ENCODE results near the gene LMOD1.
A peak's percentile ranks its signal among the peaks of the same experiment; 100 is the strongest.

The LMOD1 gene

DNA sequence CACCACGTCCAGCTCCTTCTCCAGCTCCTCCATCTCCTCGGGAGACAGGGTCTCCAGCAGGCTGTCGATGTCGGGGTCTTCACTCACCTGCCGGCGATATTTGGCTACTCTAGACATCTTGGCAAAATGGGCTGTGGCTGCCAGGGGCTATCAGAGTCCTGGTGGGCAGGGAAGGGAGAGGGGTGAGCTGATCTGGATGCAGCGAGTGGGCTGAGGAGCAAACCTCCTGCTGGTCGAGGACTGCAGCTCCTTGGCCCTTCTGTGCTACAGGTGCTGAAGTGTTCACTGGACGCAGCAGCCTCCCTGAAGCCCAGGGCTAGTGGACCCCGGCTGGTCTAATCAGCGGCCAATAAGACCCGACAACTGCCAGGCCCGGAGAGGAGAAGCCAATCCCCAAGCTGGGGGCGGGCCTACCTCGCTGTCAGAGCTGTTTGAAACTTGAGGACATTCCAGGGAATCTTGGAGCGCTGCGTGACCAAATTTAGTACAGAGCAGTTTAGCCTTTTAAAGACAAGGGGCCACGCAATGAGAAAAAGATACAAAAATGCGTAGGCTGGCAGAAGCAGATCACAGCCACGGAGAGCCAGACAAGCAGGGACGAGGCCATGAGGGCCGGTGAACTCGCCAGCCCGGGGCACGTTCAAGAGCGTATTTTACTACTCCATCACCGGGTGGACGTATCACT is at the start of gene LMOD1:
Gene LMOD1, minus strand, starts transcription at position 325 of the 685 bp plus-strand sequence. Its CDS starts 208 bp downstream, at position 117.
- H3K27me3 ChIP-seq (ENCODE audit: control insufficient read depth, insufficient read depth, low read length), result peaks cover 28% of the 10 kb centered on the region
- H3K27ac ChIP-seq (ENCODE audit: low read length), result no peak within 1 kb of the TSS
- H3K4me1 ChIP-seq (ENCODE audit: control insufficient read depth, low read depth, low read length), result peaks cover 11% of the 10 kb centered on the region
- H3K36me3 ChIP-seq (ENCODE audit: control insufficient read depth, low read depth, low read length), result no peaks in the 10 kb centered on the region
- no peaks in the 10 kb centered on the region for H3K9me3 ChIP-seq (ENCODE audit: control insufficient read depth, low read depth, low read length)
- peak within 1 kb of the TSS; percentile 69 for H3K4me3 ChIP-seq (ENCODE audit: low read length)
- no peak within 1 kb of the TSS for H3K9ac ChIP-seq (ENCODE audit: low read length)

DNA sequence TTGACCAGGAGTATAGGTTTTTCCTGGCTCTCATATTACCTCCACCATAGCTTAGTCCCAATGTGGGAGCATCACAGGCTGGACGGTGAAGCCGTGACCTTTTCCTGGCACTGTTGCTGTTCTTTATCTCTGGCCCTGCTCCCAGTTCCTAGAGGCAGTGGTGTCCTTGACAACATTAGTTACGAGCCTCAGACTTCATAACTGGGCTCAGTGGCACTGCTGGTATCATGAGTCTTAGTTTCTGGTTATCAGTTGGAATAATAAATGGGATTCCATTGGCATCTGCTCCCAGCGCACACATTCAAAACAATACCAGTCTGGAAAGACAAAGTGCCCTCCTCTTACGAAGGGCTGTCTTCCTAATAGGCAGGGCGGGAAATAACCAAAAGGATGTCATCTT is 44.1 kb upstream of the LMOD1 start:
- H3K27me3 ChIP-seq (ENCODE audit: control insufficient read depth, insufficient read depth, low read length), result no peaks in the 10 kb centered on the region
- no peak overlapping the region for H3K9ac ChIP-seq (ENCODE audit: low read length)
- H3K4me1 ChIP-seq (ENCODE audit: control insufficient read depth, low read depth, low read length), result no peaks in the 10 kb centered on the region
- H3K27ac ChIP-seq (ENCODE audit: low read length), result no peak overlapping the region
- H3K9me3 ChIP-seq (ENCODE audit: control insufficient read depth, low read depth, low read length), result no peaks in the 10 kb centered on the region
- H3K36me3 ChIP-seq (ENCODE audit: control insufficient read depth, low read depth, low read length), result peaks cover 36% of the 10 kb centered on the region
- H3K4me3 ChIP-seq (ENCODE audit: low read length), result no peak overlapping the region

DNA sequence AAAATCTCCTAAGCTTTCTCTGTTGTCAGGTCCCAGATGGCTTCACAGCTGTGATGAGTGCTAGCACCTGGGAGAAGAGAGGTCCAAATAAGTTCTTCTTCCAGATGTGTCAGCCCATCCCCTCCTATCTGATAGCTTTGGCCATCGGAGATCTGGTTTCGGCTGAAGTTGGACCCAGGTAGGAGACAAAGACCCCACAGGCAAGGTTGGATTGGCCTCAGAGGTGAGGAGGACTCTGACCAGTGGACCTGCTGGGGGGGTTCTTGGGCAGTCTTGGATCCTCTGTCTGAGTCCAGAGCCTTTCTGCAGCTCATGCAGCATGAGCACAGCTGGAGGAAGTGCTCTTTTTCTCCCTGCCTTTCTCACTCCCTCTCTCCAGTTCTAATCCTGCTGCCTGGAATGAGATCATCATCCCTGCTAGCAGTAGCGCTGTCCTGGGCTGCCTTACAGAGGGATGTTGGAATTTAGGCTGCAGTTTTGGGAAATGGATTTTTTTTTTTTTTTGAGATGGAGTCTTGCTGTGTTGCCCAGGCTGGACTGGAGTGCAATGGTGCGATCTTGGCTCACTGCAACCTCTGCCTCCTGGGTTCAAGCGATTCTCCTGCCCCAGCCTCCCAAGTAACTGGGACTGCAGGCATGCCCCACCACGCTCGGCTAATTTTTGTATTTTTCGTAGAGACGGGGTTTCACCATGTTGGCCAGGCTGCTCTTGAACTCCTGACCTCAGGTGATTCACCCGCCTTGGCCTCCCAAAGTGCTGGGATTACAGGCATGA is 43.2 kb upstream of the LMOD1 start:
- H3K27me3 ChIP-seq (ENCODE audit: control insufficient read depth, insufficient read depth, low read length), result no peaks in the 10 kb centered on the region
- H3K4me1 ChIP-seq (ENCODE audit: control insufficient read depth, low read depth, low read length), result no peaks in the 10 kb centered on the region
- H3K4me3 ChIP-seq (ENCODE audit: low read length), result no peak overlapping the region
- no peak overlapping the region for H3K9ac ChIP-seq (ENCODE audit: low read length)
- H3K27ac ChIP-seq (ENCODE audit: low read length), result no peak overlapping the region
- H3K36me3 ChIP-seq (ENCODE audit: control insufficient read depth, low read depth, low read length), result peaks cover 34% of the 10 kb centered on the region
- no peaks in the 10 kb centered on the region for H3K9me3 ChIP-seq (ENCODE audit: control insufficient read depth, low read depth, low read length)

DNA sequence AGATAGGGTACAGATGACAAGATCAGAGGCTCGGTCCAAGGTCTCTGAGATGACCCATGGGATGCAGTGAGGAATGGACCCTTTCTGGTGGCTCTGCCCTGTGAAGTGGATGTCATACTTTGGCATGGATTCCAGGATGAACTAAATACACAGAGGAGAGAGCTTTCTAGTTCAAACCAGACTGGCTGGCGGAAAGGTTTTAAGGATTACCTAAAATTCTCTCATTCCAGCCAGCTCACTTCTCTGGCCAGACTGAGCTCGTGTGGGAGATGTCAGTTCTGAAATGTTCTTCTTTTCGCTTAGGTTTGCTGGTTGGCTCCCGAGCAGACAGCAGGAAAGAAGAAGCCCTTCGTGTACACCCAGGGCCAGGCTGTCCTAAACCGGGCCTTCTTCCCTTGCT is 42.3 kb upstream of the LMOD1 start:
- H3K4me1 ChIP-seq (ENCODE audit: control insufficient read depth, low read depth, low read length), result no peaks in the 10 kb centered on the region
- peaks cover 34% of the 10 kb centered on the region for H3K36me3 ChIP-seq (ENCODE audit: control insufficient read depth, low read depth, low read length)
- no peaks in the 10 kb centered on the region for H3K27me3 ChIP-seq (ENCODE audit: control insufficient read depth, insufficient read depth, low read length)
- H3K9ac ChIP-seq (ENCODE audit: low read length), result no peak overlapping the region
- H3K4me3 ChIP-seq (ENCODE audit: low read length), result no peak overlapping the region
- no peaks in the 10 kb centered on the region for H3K9me3 ChIP-seq (ENCODE audit: control insufficient read depth, low read depth, low read length)
- no peak overlapping the region for H3K27ac ChIP-seq (ENCODE audit: low read length)

DNA sequence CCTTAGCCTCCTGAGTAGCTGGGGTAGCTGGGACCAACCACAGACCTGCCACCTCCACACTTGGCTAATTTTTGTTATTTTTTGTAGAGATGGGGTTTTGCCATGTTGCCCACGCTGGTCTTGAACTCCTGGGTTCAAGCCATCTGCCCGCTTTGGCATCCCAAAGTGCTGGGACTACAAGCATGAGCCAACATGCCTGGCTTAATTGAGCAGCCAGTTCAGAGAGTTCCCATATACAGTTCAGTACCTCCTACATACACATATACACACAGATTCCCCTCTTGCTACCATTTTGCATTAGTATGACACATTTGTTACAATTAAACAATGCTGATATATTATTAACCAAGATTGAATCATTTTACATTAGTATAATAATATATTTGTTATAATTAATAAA is 39.0 kb upstream of the LMOD1 start:
- peaks cover 12% of the 10 kb centered on the region for H3K36me3 ChIP-seq (ENCODE audit: control insufficient read depth, low read depth, low read length)
- H3K27ac ChIP-seq (ENCODE audit: low read length), result no peak overlapping the region
- H3K27me3 ChIP-seq (ENCODE audit: control insufficient read depth, insufficient read depth, low read length), result peaks cover 6% of the 10 kb centered on the region
- no peak overlapping the region for H3K9ac ChIP-seq (ENCODE audit: low read length)
- H3K4me1 ChIP-seq (ENCODE audit: control insufficient read depth, low read depth, low read length), result no peaks in the 10 kb centered on the region
- no peaks in the 10 kb centered on the region for H3K9me3 ChIP-seq (ENCODE audit: control insufficient read depth, low read depth, low read length)
- H3K4me3 ChIP-seq (ENCODE audit: low read length), result no peak overlapping the region

DNA sequence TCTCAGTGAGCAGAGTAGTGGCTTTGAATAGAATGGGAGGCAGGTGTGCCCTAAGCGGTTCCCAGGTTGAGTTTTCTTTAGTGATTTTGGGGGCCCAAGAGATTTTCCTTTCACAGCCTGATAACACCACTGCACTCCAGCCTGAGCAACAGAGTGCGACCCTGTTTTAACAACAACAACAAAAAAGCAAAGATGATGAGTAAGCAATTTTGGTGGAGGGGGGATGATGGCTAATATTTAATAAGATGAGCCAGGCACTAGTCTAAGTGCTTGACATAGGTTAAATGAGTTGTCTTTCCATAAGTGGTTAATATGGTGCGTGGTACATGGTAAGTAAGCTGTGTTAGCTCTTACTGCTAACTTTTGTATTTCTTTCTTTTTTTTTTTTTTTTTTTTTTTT is 38.1 kb upstream of the LMOD1 start:
- Histone ChIP-seq H3K36me3 (ENCODE audit: control insufficient read depth, low read depth, low read length) (peaks cover 7% of the 10 kb centered on the region), H3K4me3 (ENCODE audit: low read length) (no peak overlapping the region), H3K4me1 (ENCODE audit: control insufficient read depth, low read depth, low read length) (no peaks in the 10 kb centered on the region), H3K27ac (ENCODE audit: low read length) (no peak overlapping the region), H3K9me3 (ENCODE audit: control insufficient read depth, low read depth, low read length) (no peaks in the 10 kb centered on the region), H3K27me3 (ENCODE audit: control insufficient read depth, insufficient read depth, low read length) (peaks cover 6% of the 10 kb centered on the region), H3K9ac (ENCODE audit: low read length) (no peak overlapping the region)

DNA sequence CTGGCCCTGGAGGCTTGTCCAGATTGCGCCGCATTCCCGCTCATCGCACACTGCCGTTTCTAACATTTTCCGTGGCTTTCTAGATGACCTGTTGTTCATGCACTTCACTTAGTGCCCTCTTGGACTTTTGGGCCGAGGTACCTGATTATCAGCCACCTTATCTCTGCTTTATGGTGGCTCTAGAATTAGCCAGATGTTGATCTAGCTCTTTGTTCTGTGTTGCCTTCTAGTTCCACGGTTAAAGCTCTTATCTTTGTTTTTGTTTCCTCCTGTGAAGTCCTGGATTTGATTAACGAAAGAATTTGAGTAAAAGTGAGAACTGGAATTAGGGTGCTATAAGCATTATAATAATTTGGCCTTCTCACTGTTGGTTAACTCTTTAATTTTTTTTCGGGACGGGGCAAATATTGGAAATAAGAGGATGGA is 37.0 kb upstream of the LMOD1 start:
- Histone ChIP-seq H3K27ac (ENCODE audit: low read length) (no peak overlapping the region), H3K9ac (ENCODE audit: low read length) (peak overlapping the region; percentile 51), H3K4me1 (ENCODE audit: control insufficient read depth, low read depth, low read length) (no peaks in the 10 kb centered on the region), H3K27me3 (ENCODE audit: control insufficient read depth, insufficient read depth, low read length) (peaks cover 6% of the 10 kb centered on the region), H3K9me3 (ENCODE audit: control insufficient read depth, low read depth, low read length) (no peaks in the 10 kb centered on the region), H3K4me3 (ENCODE audit: low read length) (peak overlapping the region; percentile 65), H3K36me3 (ENCODE audit: control insufficient read depth, low read depth, low read length) (no peaks in the 10 kb centered on the region)

DNA sequence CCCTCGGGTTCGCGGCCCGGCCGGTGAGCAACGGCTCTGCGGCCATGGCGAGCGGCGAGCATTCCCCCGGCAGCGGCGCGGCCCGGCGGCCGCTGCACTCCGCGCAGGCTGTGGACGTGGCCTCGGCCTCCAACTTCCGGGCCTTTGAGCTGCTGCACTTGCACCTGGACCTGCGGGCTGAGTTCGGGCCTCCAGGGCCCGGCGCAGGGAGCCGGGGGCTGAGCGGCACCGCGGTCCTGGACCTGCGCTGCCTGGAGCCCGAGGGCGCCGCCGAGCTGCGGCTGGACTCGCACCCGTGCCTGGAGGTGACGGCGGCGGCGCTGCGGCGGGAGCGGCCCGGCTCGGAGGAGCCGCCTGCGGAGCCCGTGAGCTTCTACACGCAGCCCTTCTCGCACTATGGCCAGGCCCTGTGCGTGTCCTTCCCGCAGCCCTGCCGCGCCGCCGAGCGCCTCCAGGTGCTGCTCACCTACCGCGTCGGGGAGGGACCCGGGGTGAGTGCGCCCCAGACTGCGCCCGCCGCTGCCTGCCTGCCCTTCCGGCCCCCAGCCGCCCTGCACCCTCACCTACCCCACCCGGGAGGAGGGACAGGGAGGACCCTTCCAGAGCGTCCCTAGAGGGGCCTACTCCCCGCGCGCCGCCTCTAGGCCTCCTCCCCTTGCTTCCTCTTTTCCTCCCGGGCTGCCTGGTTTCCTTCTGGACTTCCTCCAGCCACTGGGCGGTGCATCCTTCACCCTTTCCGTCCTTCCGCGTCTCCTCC is 36.5 kb upstream of the LMOD1 start, which contains the start of gene RNPEP:
Gene RNPEP, plus strand, starts transcription at position 26 of the 757 bp plus-strand sequence. Its CDS starts 19 bp downstream, at position 45.
- no peaks in the 10 kb centered on the region for H3K9me3 ChIP-seq (ENCODE audit: control insufficient read depth, low read depth, low read length)
- H3K27me3 ChIP-seq (ENCODE audit: control insufficient read depth, insufficient read depth, low read length), result peaks cover 6% of the 10 kb centered on the region
- H3K9ac ChIP-seq (ENCODE audit: low read length), result peak within 1 kb of the TSS; percentile 51
- H3K4me1 ChIP-seq (ENCODE audit: control insufficient read depth, low read depth, low read length), result no peaks in the 10 kb centered on the region
- no peaks in the 10 kb centered on the region for H3K36me3 ChIP-seq (ENCODE audit: control insufficient read depth, low read depth, low read length)
- H3K27ac ChIP-seq (ENCODE audit: low read length), result no peak within 1 kb of the TSS
- peak within 1 kb of the TSS; percentile 65 for H3K4me3 ChIP-seq (ENCODE audit: low read length)

DNA sequence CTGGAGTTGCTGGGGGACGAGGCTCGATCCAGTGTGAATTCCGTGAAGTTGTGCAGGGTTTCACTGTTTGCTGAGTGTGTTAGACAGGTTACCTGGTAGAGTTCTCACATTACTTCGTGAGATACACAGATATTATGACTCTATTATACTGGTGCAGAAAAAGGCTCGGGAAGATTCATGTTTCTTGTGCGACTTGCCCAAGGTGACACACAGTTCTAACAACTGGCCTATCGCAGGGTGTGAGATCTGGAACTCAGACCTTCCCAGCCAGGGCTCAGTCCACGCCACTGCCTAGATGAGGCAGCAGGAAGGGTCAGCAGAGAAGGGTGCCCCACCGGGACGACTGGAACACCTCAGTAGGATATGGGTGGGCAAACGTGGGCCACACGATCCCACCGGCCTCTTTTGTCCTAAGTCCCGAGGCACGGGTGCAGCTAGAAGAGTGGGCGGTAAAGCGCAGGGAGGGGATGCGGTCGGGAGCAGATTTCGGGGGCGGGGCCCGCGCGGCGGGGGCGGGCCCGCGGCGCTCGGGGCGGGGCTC is 35.8 kb upstream of the LMOD1 start:
- Histone ChIP-seq H3K4me3 (ENCODE audit: low read length) (peak overlapping the region; percentile 65), H3K4me1 (ENCODE audit: control insufficient read depth, low read depth, low read length) (no peaks in the 10 kb centered on the region), H3K36me3 (ENCODE audit: control insufficient read depth, low read depth, low read length) (no peaks in the 10 kb centered on the region), H3K9ac (ENCODE audit: low read length) (no peak overlapping the region), H3K27me3 (ENCODE audit: control insufficient read depth, insufficient read depth, low read length) (peaks cover 6% of the 10 kb centered on the region), H3K27ac (ENCODE audit: low read length) (no peak overlapping the region), H3K9me3 (ENCODE audit: control insufficient read depth, low read depth, low read length) (no peaks in the 10 kb centered on the region)

DNA sequence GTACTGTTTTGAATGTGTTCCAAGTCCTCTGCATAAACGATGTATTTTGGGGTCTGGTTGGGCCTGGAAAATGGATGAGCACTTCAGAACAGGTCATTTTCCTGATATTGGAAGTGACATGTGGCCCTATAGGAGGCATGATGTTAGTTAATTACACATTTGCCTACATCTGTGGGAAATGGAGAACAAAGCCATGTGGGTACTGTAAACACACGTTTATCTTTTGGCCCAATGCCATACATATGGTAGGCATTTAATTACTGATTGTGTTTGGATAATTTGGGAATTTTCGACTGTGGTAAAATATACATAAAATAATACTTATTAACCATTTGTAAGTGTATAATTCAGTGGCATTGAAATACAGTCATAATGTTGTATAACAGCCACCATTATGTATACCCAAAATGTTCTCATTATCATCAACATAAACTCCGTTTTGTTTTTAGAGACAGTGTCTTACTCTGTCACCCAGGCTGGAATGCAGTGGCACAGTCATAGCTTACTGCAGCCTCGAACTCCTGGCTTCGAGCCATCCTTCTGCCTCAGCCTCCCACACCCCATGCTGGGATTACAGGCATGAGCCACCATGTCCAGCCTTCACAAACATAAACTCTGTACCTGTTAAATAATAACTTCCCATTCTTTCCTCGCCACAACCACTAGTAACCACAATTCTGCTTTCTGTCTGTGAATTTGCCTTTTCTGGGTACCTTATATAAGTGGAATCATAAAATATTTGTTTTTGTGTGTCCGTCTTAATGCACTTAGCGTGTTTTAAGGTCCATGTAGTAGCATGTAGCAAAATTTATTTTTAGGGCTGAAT is 24.2 kb upstream of the LMOD1 start:
- Histone ChIP-seq H3K27ac (ENCODE audit: low read length) (no peak overlapping the region), H3K4me3 (ENCODE audit: low read length) (no peak overlapping the region), H3K36me3 (ENCODE audit: control insufficient read depth, low read depth, low read length) (peaks cover 50% of the 10 kb centered on the region)

More for the DNA sequence above, 24.2 kb upstream of the LMOD1 start:
- no peaks in the 10 kb centered on the region for H3K27me3 ChIP-seq (ENCODE audit: control insufficient read depth, insufficient read depth, low read length)
- no peaks in the 10 kb centered on the region for H3K4me1 ChIP-seq (ENCODE audit: control insufficient read depth, low read depth, low read length)
- no peaks in the 10 kb centered on the region for H3K9me3 ChIP-seq (ENCODE audit: control insufficient read depth, low read depth, low read length)
- no peak overlapping the region for H3K9ac ChIP-seq (ENCODE audit: low read length)
